HG02588 (cell line): Measurements from ENCODE around the gene SPR.

ENCODE experiments used
- ATAC-seq: cut with Tn5 transposase; IDR thresholded peaks from one replicate; pipeline ENCODE4 v1.9.1; 2021; ENCODE audit warnings: mild to moderate bottlenecking, moderate library complexity; ENCODE audit not compliant: unreplicated experiment

Gene SPR

GRCh38 chr2:72915320-72915906, 28.2 kb downstream of the SPR start:
- ATAC-seq = no peak

- ATAC-seq = peak; percentile 57
Observed at GRCh38 chr2:72915907-72916742, 28.9 kb downstream of the SPR start.

- no peak for ATAC-seq
Observed at GRCh38 chr2:72916743-72917137, 29.5 kb downstream of the SPR start.

- peak; percentile 45 for ATAC-seq
Observed at GRCh38 chr2:72917138-72917876, 30.1 kb downstream of the SPR start, which contains the start of gene EMX1. Gene EMX1, plus strand, starts transcription at chr2:72917519. Its CDS starts 334 bp downstream, at chr2:72917853.

GRCh38 chr2:72917877-72918553, 30.8 kb downstream of the SPR start:
- ATAC-seq = peak; percentile 3

- no peak for ATAC-seq
Observed at GRCh38 chr2:72919414-72920317, 32.5 kb downstream of the SPR start.

GRCh38 chr2:72920318-72921087, 33.3 kb downstream of the SPR start:
- ATAC-seq = no peak

GRCh38 chr2:72921088-72921851, 34.1 kb downstream of the SPR start:
- no peak for ATAC-seq

GRCh38 chr2:72921853-72922252, 34.6 kb downstream of the SPR start:
- no peak for ATAC-seq

- ATAC-seq = no peak
Observed at GRCh38 chr2:72923833-72924352, 36.7 kb downstream of the SPR start.

- ATAC-seq = no peak
Observed at GRCh38 chr2:72924353-72925240, 37.4 kb downstream of the SPR start.

GRCh38 chr2:72925328-72925943, 38.2 kb downstream of the SPR start:
- ATAC-seq = no peak

GRCh38 chr2:72926368-72926767, 39.2 kb downstream of the SPR start:
- ATAC-seq = no peak

GRCh38 chr2:72926811-72927465, 39.7 kb downstream of the SPR start:
- no peak for ATAC-seq

- no peak for ATAC-seq
Observed at GRCh38 chr2:72927619-72928550, 40.7 kb downstream of the SPR start.
